ENCODE data around the gene TLR8.
A peak's percentile ranks its signal among the peaks of the same experiment; 100 is the strongest.

TLR8 gene

DNA sequence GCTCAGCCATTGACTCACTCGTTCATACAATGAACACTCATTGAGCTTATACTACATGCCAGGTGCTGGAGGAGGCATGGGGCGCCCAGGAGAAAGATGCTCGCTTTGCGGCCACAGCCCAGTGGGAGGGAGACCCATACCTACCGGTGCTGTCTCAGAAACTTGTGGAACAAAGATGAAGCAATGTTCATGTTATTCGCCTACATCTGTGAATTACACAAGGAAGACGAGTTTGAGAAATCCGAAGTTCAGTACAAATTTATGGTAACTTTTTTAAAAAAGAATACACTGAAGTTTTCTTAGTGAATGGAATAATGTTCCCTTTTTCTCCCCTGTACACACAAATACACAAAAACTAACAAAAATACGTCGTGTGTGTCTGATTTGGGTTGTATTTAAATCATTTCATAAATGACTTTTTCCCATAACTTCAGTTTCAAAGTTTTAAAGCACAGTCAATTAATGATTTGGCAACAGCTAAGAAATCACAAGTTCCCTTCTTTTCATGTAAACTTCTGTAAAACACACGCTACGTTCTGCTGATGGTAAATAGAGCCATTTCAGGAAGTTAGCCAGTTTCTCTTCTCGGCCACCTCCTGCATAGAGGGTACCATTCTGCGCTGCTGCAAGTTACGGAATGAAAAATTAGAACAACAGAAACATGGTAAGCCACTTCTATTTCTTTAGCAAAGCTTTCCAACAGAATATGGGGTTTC lies at the start of gene TLR8:
TSS of gene TLR8 (plus strand) at position 575 of the 716 bp plus-strand sequence. CDS start at position 662, 87 bp downstream.
- DNase-seq: no peak

DNA sequence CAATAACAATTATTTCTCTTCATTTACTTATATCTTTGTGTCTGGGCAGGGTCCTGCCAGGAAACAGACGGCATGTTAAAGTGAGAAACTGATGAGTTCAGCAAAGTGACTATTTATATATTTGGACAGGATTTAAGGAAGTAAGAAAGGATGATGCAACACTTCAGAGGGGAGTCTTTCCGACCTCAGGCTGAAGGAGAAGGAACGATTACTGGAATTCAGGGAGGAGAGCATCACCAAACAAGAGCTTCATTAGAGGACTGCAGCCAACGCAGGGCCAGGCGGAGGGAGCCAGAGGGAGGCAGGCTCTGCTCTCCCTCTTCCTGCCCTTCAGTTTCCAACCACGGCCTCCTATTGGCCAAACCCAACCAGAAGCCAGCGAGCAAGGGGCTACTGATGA lies 41.1 kb upstream of the TLR8 start:
- DNase-seq: no peak

DNA sequence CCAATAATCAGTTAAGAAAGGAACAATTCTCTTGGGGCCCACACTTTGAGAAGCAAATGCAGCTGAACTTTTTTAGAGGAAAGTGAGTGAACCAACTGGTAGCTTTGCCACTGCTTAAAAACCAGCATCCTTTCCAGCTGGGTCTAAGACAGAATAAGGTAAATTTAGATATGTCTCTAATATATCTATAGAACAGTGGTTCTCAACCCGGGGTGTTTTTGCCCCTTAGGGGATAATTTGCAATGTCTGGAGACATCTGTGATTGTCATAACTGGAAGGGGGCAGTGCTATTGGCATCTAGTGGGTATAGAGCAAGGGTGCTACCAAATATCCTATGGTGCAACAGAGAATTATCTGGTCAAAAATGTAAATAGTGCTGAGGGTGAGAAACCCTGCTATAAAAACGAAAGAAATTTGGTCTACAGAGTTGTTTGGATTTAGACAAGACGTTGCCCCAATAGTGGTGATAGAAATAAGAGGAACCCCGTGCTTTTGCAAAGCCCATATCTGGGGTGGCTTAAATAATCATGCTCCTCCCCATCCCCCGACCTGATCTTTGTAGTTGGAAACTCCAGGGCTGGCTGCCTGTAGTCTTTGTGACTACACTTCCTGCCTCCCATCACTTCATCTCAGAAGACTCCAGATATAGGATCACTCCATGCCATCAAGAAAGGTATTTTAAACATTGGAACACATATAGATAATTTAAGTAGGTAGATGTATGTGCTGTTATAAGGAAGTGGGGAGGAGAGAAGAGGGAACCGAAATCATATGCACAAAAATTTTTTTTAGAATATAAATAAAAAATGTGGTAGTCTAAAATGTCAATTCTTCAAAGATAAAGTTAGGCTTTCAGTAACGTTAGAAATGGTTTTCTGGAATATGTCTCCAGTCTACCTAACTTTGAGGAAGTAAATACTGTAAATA lies 39.7 kb upstream of the TLR8 start, which contains the start of gene TLR7:
TSS of gene TLR7 (plus strand) at position 622 of the 927 bp plus-strand sequence. CDS start 507 bp downstream, outside the sequence.
- no peak for DNase-seq

DNA sequence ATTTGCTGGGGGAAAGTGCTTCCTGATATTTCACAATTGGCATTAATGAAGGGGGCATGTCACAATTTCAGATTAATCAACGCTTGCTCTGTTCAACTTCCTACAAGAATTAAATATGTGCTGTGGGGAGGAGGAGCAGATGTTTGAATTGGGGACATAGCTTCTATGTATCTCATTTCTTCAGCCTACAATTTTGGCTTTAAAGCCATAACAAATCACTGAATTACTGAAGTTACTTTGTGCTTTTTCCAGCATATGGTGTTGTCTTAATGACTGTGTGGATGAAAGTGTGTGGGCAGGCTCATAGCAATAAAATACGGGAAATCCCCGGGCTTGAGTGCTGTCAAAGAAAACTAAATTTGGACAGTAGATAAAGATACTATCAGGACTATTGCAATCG lies 38.7 kb upstream of the TLR8 start:
- DNase-seq: no peak

DNA sequence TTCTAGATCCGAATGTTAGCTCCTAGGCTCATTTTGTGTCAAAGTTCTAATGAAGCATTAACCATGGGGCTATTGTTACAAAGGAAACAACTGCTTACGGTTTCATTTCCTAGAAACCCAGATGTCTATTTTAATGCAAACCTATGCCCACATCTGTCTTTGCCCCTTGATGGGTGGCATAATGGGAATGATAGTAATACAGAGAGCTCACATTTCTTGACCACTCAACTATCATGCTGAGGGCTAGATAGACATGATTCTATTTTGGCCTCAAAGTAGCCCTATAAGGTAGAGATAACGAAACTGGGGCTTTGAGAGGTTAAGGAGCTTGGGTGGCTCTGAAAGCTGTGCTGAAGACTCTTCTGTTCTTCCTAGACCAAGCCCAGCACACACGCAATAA lies 37.7 kb upstream of the TLR8 start:
- DNase-seq: no peak

DNA sequence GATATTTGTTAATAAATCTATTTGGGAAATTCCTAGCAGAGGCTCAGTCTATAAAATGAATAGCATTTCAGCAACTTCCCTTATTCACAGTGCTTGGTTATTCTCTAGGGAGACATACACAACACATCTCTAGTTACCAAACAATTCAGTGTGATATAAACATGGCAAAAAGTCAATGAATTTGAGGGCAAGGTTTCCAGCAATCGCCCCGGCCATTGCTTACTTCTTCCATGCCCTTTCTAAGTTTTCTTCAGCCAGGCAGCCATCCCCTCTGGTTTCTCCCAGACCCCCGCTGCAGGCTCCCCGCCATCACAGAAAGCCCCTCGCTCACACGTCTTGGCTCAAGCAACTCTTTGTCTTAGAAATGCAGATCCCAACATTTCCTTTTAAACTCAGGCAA lies 35.2 kb upstream of the TLR8 start:
- no peak for DNase-seq

DNA sequence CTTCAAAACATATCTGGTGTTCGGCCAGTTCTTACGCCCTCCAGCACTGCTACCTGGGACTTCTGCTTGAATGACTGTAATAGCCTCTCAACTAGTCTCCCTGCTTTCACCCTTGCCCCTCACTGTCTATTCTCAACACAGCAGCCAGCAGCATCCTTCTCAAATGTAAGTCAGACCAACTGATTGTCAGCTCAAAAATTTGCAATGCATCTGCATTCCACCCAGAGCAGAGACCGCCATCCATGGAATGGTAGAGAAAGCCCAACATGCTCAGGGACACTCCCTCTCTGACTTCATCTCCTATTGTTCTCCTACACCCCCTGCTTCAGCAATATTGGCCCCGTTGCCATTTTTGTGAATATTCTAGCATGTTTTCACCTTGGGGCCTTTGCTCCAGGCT lies 33.7 kb upstream of the TLR8 start:
- no peak for DNase-seq

DNA sequence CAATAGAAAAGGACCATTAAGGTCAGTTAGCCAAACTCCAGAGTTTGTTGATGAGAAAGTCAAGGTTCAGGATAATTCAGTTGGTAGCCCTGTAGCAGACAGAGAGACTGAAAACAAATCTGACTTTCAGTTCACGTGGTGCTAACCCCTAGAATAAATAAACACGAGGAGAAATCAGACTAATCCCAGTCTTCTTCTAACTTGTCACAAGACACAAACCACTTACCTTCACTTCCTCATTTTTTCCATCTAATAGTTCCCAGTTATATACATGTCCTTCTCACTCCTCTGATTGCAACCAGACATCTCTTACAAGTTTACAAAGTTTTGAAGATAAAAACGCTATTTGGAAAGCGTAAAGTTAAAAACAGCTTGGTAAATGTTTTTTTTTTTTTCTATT lies 31.8 kb upstream of the TLR8 start:
- no peak for DNase-seq

DNA sequence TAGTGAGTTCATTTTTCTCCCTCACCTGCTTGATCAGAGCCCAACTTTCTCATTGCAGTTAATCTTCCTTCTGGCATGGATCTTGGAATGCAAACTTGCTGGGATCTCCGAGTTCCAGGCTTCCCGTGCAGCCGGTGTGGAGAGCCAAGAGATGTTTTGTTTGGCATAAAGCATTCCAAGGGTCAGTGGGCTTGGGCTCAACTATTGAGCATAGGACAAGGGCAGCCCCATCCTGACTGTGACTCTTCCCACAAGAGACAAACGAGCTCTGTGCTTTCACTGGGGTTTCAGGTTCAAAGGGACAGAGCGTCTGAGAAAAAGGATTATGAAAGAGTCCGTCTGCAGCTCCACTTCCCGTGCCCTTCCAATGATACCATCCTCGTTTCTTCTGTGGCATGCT lies 29.0 kb upstream of the TLR8 start:
- no peak for DNase-seq

DNA sequence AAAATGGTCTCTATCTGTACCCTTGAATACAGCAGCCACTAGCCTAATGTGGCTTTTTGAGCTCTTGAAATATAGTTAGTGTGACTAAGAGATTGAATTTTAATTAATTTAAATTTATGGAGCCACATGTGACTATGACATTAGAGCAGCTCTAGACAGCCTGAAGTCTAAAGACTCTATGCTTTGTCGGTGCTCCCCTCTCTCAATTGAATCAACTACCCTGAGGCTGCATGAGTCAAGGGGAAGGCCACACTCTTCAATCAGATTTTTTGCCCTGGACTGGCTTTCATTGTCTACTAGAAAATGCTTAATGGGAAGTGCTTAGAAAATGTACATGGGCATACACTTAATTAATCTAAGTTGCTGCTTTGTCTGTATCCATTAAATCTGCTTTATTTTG lies 27.9 kb upstream of the TLR8 start:
- no peak for DNase-seq

DNA sequence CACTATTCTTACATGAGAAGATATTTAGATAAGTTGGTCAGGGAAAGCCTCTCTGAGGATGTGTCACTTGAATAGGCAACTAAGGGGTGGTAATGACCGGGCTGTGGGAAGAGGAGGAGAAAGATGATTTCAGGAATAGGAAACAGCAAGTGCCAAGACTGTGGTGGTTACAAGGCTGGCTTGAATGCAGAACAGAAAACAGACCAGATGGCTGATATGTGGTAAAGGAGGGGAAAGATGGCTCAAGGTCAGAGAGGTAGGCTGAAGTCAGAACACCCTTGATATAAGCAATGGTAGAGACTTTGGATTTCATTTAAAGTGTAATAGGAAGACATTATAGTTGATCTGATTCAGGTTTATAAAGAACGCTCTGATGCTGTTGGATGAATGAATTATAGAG lies 24.5 kb upstream of the TLR8 start:
- DNase-seq: no peak

DNA sequence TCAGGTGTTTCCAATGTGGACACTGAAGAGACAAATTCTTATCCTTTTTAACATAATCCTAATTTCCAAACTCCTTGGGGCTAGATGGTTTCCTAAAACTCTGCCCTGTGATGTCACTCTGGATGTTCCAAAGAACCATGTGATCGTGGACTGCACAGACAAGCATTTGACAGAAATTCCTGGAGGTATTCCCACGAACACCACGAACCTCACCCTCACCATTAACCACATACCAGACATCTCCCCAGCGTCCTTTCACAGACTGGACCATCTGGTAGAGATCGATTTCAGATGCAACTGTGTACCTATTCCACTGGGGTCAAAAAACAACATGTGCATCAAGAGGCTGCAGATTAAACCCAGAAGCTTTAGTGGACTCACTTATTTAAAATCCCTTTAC lies 20.9 kb upstream of the TLR8 start:
- no peak for DNase-seq

DNA sequence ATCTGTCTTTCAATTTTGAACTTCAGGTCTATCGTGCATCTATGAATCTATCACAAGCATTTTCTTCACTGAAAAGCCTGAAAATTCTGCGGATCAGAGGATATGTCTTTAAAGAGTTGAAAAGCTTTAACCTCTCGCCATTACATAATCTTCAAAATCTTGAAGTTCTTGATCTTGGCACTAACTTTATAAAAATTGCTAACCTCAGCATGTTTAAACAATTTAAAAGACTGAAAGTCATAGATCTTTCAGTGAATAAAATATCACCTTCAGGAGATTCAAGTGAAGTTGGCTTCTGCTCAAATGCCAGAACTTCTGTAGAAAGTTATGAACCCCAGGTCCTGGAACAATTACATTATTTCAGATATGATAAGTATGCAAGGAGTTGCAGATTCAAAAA lies 19.9 kb upstream of the TLR8 start:
- no peak for DNase-seq

DNA sequence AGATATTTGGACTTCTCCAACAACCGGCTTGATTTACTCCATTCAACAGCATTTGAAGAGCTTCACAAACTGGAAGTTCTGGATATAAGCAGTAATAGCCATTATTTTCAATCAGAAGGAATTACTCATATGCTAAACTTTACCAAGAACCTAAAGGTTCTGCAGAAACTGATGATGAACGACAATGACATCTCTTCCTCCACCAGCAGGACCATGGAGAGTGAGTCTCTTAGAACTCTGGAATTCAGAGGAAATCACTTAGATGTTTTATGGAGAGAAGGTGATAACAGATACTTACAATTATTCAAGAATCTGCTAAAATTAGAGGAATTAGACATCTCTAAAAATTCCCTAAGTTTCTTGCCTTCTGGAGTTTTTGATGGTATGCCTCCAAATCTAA lies 19.3 kb upstream of the TLR8 start:
- DNase-seq: no peak

DNA sequence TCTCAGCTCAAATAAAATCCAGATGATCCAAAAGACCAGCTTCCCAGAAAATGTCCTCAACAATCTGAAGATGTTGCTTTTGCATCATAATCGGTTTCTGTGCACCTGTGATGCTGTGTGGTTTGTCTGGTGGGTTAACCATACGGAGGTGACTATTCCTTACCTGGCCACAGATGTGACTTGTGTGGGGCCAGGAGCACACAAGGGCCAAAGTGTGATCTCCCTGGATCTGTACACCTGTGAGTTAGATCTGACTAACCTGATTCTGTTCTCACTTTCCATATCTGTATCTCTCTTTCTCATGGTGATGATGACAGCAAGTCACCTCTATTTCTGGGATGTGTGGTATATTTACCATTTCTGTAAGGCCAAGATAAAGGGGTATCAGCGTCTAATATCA lies 18.7 kb upstream of the TLR8 start:
- DNase-seq: no peak

DNA sequence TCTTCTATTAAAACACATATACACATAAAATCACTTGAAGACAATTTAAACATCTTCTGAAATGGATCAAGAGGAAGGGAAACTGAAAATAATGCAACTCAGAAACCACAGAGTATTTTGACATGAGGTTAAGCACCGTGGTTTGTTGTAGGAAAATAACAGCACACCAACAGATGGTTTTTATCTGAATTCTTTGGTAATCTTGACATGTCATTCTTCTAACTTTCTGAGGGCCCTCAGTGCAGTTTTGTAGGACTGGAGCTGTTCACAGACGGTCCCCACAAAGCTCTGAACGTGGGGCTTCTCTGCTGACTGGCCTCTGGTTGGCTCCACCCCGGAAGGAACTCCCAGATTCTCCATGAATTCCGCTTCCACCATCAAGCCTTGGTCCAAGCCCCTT lies 16.0 kb upstream of the TLR8 start:
- no peak for DNase-seq

DNA sequence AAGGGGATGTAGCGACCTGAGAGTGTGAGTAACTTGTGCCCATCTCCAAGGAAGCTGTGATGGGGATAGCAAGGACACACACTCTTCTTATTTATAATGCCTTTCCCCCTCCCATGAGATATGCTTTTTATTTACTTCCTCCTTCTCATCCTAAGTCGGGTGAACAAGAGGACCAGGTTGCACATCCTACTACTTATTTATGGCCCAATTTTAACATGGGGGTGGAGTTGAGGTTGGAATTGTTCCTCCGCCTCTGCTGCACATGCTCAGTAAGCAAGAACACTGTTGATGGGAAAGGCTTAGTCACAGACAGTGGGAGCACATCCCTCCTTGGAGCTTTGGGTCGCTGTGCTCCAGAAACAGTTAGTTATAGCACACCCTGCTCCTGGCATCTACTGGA lies 15.2 kb upstream of the TLR8 start:
- no peak for DNase-seq

DNA sequence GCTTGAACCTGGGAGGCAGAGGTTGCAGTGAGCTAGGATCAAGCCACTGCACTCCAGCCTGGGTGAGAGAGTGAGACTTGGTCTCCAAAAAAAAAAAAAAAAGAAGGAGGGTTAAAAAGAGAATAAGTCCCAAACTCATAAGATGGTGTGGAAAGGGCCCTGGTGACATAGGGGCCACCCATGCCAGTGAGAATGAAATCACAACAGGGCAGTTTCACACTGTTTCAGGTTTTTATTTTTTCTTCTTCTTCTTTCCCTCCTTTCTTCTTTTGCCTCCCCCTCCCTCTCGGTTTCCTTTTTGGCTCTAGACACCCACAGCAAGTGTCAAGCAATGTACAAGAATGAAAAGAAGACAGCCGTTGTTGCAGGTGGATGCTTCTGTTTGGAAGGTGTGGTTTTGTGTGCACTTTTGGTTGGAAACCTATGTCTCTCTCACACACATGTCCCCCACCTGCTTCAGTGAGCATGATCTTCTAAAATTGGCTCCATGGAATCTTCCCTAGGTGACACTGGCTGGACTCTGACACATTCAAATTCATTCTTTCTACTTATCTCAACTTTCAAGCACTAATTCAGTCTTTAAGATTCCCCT lies 14.4 kb upstream of the TLR8 start:
- DNase-seq: no peak

DNA sequence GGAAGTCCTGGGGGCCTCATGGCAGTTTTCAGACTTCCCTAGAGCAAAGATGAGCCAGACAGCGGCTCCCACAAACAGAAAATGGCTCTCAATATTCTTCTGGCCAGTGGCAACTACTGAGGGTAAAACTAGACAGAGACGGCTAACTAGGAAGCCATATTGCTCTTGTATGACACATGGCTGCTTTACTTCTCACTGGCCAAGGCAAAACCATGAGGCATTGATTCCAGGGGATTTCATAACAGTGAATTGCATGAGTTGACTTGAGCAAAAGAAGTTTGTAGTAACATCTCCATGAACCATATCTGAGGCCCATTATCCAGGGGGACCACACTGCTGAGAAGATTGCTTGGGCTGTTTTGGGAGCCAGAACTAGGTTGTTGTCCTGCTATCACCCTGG lies 13.7 kb upstream of the TLR8 start:
- no peak for DNase-seq

DNA sequence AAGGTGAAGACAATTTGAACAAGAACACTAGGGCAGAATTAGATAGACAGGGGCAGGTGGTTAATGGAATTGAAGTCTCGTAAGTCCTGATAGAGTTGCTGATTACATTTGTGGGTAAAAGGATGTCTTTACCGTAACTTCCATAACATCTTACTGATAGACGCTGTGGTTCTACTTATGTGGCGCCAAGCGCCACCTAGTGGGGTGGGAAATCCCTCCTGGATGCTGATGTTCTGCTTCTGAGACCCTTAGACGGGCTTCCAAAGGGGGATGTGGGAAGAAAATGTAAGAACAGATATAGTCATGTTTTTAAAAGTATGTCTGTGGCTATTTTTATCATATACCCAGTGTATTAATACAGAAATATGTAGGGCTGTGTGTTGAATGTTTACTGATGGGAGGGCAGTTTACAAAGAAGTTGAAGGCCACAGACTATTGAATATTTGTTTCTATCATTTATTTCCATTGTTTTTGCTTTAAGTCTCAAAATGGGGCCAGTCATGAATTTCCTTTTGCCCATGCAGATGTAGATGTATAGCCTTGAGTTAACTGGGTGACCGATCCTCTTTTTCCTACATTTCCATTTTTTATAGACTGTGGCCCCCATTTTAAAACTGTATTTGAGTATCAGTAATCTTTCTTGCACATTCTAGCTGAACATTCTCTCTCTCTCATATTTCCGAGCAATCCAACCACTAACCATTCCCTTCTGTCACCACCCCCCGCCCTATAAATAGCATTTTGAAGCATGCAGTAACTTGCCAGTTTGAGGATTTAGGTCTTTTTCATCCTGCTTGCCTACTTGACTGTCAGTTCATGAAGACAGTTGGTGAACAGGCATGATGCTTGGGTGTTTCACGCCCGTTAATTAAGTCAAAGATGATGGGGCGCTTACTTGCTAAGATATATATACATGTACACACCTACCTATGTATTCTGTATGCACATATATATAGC lies 12.1 kb upstream of the TLR8 start:
- peak; percentile 23 to 35 for DNase-seq

DNA sequence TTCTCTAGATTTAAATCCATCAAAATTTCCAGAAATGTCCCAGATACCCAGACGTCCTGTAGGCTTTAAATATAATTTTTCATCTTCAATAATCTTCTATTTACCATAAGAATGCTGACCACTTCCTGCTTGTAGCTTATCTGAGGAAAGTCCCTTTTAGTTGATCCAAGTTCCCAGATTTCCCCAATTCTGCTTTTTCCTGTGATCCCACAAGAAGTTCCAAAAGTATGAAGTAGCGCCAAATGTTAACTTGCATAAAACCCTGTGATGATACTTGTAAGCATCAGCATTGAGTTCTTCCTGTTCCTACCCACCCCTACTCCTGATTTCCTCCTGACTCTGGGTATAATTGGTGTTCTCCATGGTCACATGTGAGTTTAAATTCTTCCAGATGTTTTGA lies 10.6 kb upstream of the TLR8 start:
- DNase-seq: no peak

DNA sequence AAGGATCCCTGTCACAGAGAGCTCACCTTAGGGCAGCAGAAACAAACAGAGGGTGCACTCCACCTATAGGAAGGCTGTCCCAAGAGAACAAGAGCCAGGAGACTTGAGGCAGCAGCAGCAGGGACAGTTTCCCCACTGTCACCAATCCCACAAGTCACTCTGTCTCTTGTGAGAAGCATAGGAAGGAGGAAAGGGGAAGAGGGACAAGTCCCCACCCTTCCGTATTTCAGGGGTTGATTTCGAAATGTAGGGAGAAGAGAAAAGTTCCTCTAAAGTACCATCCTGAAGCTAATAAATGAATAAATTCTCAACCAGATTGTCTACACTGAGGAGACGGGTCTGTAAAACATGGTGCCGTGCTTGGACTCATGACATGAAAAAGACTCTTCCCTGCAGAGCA lies 9.5 kb upstream of the TLR8 start:
- DNase-seq: no peak

DNA sequence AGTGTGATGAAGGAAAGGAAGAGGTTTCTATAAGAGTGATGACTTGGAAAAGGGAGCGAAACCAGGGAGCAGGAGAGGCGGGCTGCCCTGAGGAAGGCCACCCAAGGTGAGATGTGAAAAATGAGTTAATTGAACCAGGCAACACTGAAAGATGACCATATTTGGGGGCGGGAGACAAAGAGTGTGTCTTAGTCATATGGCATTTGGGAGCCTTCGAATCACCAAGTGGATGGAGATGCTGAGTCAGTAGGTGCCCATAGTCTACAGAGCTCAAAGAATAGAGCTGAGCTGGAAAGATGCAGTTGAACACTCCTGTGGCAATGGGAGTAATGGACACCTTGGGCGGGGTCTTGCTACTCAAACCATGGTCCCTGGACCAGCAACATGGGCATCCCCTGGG lies 8.3 kb upstream of the TLR8 start:
- DNase-seq: peak in 1 of 2 experiments; percentile 1
